Pons (tissue), 1 donor: ENCODE data around the gene IGFL2.

Experiments used
- DNase-seq: peaks from one replicate; pipeline ENCODE4 v3.0.0-alpha.2; 2016; ENCODE audit warnings: low spot score

IGFL2 gene

DNA sequence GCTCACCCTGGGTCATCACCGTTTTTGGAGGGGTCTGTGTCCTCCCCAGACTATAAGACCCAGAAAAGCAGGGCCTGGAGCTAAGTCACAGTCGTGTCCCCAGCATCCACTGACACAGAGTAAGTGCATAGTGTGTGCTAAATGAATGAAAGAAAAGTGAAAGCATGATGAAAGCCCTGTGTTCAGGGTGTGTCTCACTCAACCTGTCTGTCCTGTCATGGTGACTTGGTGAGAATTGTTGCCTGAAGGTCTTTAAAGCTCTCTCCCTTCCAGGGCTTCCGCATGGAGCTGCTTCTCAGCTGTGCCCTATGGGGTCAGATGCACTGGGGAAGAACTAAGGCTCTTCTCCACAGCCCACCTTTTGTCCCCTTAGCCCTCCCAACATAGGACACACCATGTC lies 61.0 kb downstream of the IGFL2 start:
- DNase-seq, result no peak

- no peak for DNase-seq
Observed at GRCh38 chr19:46209472-46209871, 61.4 kb downstream of the IGFL2 start.

- DNase-seq, result no peak
Observed at GRCh38 chr19:46210669-46211068, 62.6 kb downstream of the IGFL2 start.
